DMS153 (cell line): Measurements from ENCODE around the gene INS.

Experiments used
- DNase-seq: peaks from one replicate; lab custom pipeline; 2025; lab: John Stamatoyannopoulos, UW

The INS gene

GRCh38 chr11:2160736-2161259, at the start of gene INS:
INS (minus strand) TSS chr11:2161209; CDS start chr11:2160971, 238 bp downstream.
- no peak for DNase-seq

GRCh38 chr11:2210366-2211112, 49.5 kb upstream of the INS start:
- DNase-seq: no peak

DNA sequence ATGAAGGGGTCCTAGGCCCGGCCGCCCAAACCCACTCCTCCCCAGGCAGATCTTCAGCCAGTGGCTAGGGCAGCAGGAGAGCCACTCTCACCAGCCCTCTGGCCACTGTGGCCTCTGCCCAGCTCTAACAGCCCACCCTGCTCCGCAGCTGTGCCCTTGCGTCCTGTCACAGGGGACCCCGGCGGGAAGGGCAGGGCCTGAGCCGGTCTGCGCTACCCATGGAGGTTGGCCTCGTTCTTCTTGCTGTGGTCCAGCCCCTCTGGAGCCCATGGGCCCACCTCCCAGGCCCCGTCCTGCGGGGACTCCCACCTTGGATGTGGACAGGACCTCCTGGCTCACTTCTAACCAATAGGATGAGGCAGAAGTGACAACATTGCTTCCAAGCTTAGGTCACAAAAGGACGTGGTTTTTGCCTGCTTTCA, 48.9 kb upstream of the INS start:
- DNase-seq: no peak

- no peak for DNase-seq
Observed at GRCh38 chr11:2209370-2209801, 48.4 kb upstream of the INS start.

- peak; percentile 49 for DNase-seq
Observed at GRCh38 chr11:2208691-2209369, 47.8 kb upstream of the INS start.

DNA sequence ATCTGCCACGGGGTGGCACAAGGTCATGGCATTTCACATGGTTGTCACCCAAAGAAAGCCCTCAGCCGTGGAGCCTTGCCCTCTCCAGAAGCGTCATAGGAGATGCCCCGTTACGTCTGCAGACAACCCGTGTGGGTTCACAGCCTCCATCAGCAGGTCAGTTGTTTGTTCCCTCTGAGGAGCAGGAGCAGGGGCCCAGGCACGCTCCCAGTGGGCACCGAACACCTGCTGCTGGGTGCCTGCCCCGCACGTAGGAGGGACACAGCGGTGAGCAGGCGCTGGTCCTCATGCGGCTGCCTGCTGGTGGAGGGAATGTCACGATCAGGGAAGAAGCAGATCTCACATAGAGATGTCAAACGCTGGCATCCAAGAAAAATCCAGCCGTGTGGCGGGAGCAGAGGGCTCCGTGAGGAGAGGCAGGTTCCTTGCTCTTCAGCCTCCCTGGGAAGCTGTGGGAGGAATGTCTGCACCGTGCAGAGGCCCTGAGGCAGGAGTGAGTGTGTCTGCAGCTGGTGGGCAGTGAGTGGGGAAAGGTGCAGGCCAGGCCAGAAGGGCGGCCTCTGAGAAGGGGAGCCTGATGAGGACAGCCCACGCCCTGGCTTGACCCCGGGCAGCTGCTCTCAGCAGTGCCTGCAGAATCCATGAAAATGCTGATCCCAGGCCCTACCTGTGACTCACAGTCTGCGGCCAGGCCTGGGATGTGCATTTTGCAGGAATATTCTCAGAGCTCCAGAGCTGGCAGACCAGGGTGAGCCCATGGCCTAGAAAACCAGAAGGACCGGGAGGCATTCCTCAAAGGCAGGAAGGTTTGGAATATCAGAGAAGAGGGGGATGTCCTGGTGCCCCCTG, 47.0 kb upstream of the INS start:
- DNase-seq: no peak

DNA sequence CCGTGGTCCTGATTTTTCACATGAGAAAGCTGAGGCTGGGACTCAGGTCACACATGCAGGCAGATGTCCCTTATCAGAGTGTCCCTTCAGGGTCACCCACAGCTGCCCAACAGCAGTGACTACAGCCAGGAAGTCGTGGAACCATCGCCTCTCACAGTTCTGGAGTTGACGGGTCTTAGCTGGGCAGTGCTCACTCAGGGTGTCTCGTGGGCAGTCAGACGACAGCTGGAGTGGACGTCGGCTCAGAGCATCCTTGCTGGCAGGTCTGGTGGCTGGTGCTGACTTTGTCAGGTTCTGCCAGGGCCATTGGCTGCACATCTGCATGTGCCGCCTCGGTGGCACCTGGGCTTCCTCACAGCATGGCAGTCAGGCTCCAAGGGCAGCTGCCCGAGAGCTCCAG, 46.2 kb upstream of the INS start:
- DNase-seq: no peak

- no peak for DNase-seq
Observed at GRCh38 chr11:2205981-2206690, 45.1 kb upstream of the INS start.

GRCh38 chr11:2205214-2205720, 44.3 kb upstream of the INS start:
- DNase-seq: no peak

- no peak for DNase-seq
Observed at GRCh38 chr11:2204361-2205213, 43.6 kb upstream of the INS start.

DNA sequence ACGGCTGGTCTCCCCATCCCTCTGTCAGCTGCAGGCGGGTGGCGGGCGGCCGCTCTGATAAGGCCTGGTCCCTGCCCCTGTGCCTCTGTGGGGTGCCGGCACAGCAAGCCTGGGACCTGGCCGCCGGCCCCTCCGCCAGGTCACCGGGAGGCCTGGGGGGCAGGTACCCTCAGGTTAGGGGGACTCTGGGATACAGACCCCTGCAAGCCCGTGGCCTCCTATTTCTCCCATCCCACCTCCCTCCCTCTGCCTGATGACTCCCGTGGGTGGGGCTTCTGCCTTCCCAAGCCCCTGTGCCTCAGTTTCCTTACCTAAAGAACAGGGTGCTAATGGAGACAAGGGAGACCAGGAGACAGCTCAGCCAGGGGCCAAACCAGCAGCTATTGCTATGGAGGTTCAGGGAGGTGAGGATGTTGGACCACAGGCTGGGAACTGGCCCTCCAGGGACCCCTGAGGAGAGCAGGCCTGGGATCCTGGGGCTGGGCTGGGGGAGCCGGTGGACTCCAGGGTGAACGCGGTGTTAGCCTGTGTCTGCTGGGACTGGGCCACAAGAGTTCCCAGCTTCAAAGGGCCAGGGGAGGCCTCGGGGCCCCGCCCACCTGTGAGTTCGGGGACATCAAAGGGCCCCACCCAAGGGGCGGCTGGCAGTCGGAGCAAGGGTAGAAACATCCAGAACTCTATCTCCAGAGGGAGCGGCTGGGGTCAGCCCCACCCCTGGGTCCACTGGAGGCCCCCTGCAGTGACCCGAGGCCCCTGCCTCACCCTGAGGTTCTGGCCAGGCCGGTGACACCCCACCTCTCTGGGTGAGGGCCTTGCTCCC, 42.6 kb upstream of the INS start:
- DNase-seq: no peak

GRCh38 chr11:2202900-2203439, 42.0 kb upstream of the INS start:
- no peak for DNase-seq

DNA sequence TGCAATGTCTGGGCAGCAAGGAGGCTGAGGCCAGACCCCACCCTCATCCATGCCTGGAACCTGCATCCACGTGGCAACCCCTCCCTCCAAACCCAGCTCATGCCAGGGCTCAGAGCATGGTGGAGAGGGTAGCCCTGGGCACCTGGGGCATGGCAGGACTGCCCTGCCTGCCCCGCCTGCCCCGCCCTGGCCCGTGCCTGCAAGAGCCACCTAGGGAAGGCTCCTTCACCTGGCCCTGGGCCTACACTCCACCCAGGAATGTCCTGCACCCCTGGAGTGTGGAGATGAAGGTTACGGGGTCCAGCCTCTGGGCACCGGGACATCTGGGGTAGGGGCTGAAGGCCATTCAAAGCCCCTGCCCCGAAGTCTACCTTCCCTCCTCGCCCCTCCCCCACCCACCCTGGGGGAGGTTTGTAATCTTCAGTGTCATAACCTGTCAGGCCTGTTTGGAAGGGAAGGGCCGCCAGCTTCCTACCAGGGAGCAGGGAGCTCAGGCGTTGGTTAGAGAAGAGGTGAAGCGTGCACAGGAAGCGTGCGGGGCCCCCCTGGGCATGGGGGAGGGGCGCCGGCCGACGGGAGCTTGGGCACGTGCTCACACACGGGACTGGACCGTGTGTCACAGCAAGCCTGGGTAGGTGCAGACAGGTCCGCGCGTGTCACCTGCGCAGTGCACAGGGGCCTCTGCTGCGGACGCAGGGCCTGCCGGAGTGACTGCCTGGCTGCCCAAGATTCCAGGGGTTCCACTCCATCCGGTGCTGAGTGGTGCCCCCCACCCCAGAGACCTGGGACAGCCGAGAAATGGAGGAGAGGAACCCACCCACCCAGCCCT, 41.3 kb upstream of the INS start:
- peak; percentile 83 for DNase-seq

- DNase-seq: no peak
Observed at GRCh38 chr11:2201542-2201941, 40.5 kb upstream of the INS start.

- no peak for DNase-seq
Observed at GRCh38 chr11:2200957-2201519, 40.0 kb upstream of the INS start.

DNA sequence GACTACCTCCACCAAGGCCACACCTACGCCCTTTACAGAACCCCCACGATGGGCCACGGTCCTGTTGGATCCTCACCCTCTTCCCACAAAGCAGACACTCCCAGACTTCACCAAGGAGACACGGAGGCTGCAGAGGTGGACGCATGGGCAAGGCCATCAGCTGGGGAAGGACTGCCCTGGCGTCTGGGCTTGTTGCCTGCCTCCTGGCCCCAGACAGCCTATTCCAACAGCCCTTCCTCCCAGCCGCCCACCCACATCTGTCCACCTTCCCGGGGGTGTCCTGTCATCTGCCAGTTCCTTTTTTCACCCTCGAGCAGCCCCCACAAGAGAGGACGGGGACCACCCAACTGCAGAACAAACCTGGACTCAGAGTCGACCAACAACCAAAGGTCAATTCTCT, 39.5 kb upstream of the INS start:
- DNase-seq: no peak

DNA sequence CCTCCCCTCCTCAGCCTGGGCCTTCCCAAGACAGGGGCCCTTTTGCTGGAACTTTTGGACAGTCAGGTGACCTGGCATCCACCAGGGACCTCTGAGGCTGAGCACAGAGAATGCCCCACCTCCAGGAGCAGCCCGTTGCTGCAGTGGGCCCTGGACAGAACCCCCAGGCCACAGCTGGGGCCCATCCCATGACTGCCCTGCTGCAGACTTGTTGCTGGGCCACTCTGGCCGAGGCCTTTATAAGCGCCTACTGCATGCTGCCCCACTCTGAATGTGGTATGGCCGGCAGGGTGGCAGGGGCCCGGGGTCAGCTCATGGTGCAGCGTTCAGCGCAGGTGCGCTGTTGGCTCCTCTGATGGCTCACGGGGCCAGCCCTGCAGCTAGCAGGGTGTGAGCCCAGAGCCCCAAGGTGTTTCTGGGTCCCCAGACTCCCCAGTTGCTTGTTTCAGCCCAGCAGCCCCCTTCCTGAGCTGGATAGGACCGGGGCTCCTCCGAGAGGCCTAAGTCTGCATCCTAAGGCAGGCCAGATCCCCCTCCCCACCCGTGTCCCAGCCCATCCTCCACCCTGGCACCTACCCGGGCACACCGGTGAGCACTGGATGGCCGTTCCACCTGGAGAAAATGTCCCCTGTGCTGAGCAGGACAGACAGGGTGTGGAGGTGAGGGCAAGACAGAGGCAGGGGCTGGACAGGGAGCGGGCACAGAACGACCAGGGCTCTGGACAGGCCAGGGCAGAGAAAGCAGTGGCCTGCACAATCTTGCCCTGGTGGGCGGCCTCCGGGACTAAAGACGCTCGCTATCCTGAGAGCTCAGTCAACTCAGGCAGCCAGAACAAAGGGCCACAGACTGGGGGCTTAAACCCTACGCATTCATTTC, 38.7 kb upstream of the INS start:
- DNase-seq: no peak
